Transverse colon (tissue), 4 donors: ENCODE results near the gene TRMT10B. TPM values are rescaled to one million over a fixed set of nuclear protein-coding genes. Genes with fewer than 3 reads are reported as not detected.
"Not testable (repeated sequence)": the region's sequence is repeated elsewhere in the genome, so short reads cannot be mapped to it uniquely, and the experiment has no call there.

Experiments
- DNase-seq: peaks from one replicate; pipeline ENCODE4 v3.0.0-alpha.2; 2019
- H3K27ac ChIP-seq, 4 donors: fragments of 200-600 bp; sonication (generic); 2 replicates each; pipeline ENCODE4 v1.5.1; 2016 to 2018; ENCODE audit warnings: inconsistent platforms in 4 of 4
- H3K27me3 ChIP-seq: fragments of 200-600 bp; sonication (generic); 2 replicates; pipeline ENCODE4 v1.5.1; 2017; ENCODE audit warnings: inconsistent platforms
- H3K36me3 ChIP-seq, 4 donors: fragments of 200-600 bp; sonication (generic); 2 replicates each; pipeline ENCODE4 v1.5.1; 2017 to 2019; ENCODE audit warnings: inconsistent platforms in 4 of 4
- H3K4me1 ChIP-seq, 4 donors: fragments of 200-600 bp; sonication (generic); 2 replicates each; pipeline ENCODE4 v1.5.1; 2017 to 2020; ENCODE audit warnings: inconsistent platforms in 4 of 4
- H3K4me3 ChIP-seq, 4 donors: fragments of 200-600 bp; sonication (generic); 1 replicate in 1 of 4; 2 replicates in 3 of 4; pipeline versions ENCODE4 v1.5.1 to v1.6.1; 2017 to 2019; ENCODE audit warnings: inconsistent platforms in 4 of 4
- H3K9me3 ChIP-seq, 2 donors: fragments of 200-600 bp; sonication (generic); 2 replicates each; pipeline ENCODE4 v1.5.1; 2017 to 2019; ENCODE audit warnings: inconsistent platforms in 2 of 2
- CTCF ChIP-seq, 5 experiments: fragments of 200-600 bp in 3 of 5; fragments of 450-650 bp in 2 of 5; sonication (generic) in 3 of 5; IDR thresholded peaks; 1 replicate in 2 of 5; 2 replicates in 3 of 5; pipeline ENCODE4 v1.5.1; 2016 to 2017; ENCODE audit warnings: antibody characterized with exemption in 5 of 5, inconsistent platforms in 3 of 5, mild to moderate bottlenecking in 2 of 5, moderate library complexity in 1 of 5
- EP300 ChIP-seq: sonication (generic); formaldehyde crosslinking; IDR thresholded peaks from one replicate; pipeline ENCODE4 v1.6.1; 2017; ENCODE audit warnings: antibody characterized with exemption, low read depth
- POLR2A ChIP-seq: fragments of 450-650 bp; IDR thresholded peaks from one replicate; pipeline ENCODE4 v1.6.1; 2016; ENCODE audit warnings: antibody characterized with exemption, mild to moderate bottlenecking, moderate library complexity
- POLR2AphosphoS5 ChIP-seq, 3 donors: sonication (generic); formaldehyde crosslinking; IDR thresholded peaks; one replicate each; pipeline ENCODE4 v1.6.1; 2016; ENCODE audit warnings: antibody characterized with exemption in 3 of 3
- WGBS, 2 donors: methylation state at CpG; one replicate each; pipeline ENCODE4 v1.1.5; 2018; ENCODE audit warnings: low coverage in 1 of 2; 5-methylcytosine and 5-hydroxymethylcytosine counted together
- in situ Hi-C, 4 donors: fragments of 200-750 bp; cut with MboI; loops; one replicate each; pipeline versions ENCODE4 v1.15.0 to v1.15.1; 2017; ENCODE audit warnings: low sequenced_read_pairs in 3 of 4, low pct_ligation_motif_present in 1 of 4, low pct_unique_long_range_greater_than_20kb in 1 of 4
- intact Hi-C: fragments of 100-400 bp; cut with DNase I; formaldehyde crosslinking; loops from one replicate; pipeline ENCODE4 v1.15.1; 2023; ENCODE audit warnings: low total_unique reads
- total RNA-seq, 4 donors: library from RNA; depleted of rRNA; stranded (reverse); fragments of >200 nt; gene quantifications; one replicate each; pipeline ENCODE4 v1.1.0, GENCODE V29; 2016

The TRMT10B gene
- total RNA-seq, 4 donors from 2014 or later = 1.4 to 7.5 (median 4.0) TPM

- Histone ChIP-seq H3K36me3 (no peaks in the 10 kb centered on the region), H3K27ac (no peak overlapping the region), H3K27me3 (no peaks in the 10 kb centered on the region), H3K4me1 (peaks cover 4 to 9% (median 7%) of the 10 kb centered on the region in 4 donors), H3K9me3 (no peaks in the 10 kb centered on the region), H3K4me3 (no peak overlapping the region)
- in situ Hi-C loops = loop anchor here in 1 of 4 donors (25.0 kb wide), 1 partner anchor 96 kb away; the partner anchor contains the start of gene FRMPD1
- 84 to 90% methylated on average over 2 to 3 of the region's 3 CpGs for WGBS, 2 donors
- no peak for TF ChIP-seq EP300
- TF ChIP-seq POLR2AphosphoS5 (IDR thresholded peaks at IDR 0.05) = no peak
- no peak for TF ChIP-seq CTCF (IDR thresholded peaks at IDR 0.05)
- no peak for TF ChIP-seq POLR2A
- DNase-seq = no peak
- intact Hi-C loops = no loop called here
Measured at GRCh38 chr9:37758747-37759146, 5.1 kb downstream of the TRMT10B start.

- WGBS, 2 donors = 84 to 89% methylated on average over 7 of the region's 7 CpGs
- intact Hi-C loops (no loop called here), in situ Hi-C loops (loop anchor here in 1 of 4 donors (25.0 kb wide), 1 partner anchor 98 kb away; the partner anchor contains the start of gene FRMPD1)
- Histone ChIP-seq H3K36me3 (peaks cover 0 to 8% (median 0%) of the 10 kb centered on the region in 4 donors), H3K27ac (no peak overlapping the region), H3K9me3 (no peaks in the 10 kb centered on the region), H3K4me3 (no peak overlapping the region), H3K27me3 (no peaks in the 10 kb centered on the region), H3K4me1 (no peaks in the 10 kb centered on the region)
- TF ChIP-seq POLR2A (no peak), POLR2AphosphoS5 (IDR thresholded peaks at IDR 0.05) (no peak), EP300 (no peak), CTCF (IDR thresholded peaks at IDR 0.05) (no peak)
- DNase-seq = no peak
Measured at GRCh38 chr9:37760416-37761161, 7.0 kb downstream of the TRMT10B start.

- intact Hi-C loops (no loop called here), in situ Hi-C loops (loop anchor here in 1 of 4 donors (25.0 kb wide), 1 partner anchor 99 kb away; the partner anchor contains the start of gene FRMPD1)
- TF ChIP-seq CTCF (IDR thresholded peaks at IDR 0.05) = no peak
- TF ChIP-seq EP300 = no peak
- no peak for TF ChIP-seq POLR2AphosphoS5 (IDR thresholded peaks at IDR 0.05)
- no peak for TF ChIP-seq POLR2A
- 60 to 68% methylated on average over 1 to 3 of the region's 3 CpGs for WGBS, 2 donors
- no peak for DNase-seq
- H3K27ac ChIP-seq = no peak overlapping the region
- H3K9me3 ChIP-seq = no peaks in the 10 kb centered on the region
- H3K36me3 ChIP-seq = peaks cover 0 to 8% (median 0%) of the 10 kb centered on the region in 4 donors
- H3K4me1 ChIP-seq = no peaks in the 10 kb centered on the region
- H3K27me3 ChIP-seq = no peaks in the 10 kb centered on the region
- no peak overlapping the region for H3K4me3 ChIP-seq
Measured at GRCh38 chr9:37761511-37761910, 7.9 kb downstream of the TRMT10B start.

GRCh38 chr9:37765263-37765662 is 11.7 kb downstream of the TRMT10B start:
- in situ Hi-C loops = loop anchor here in 1 of 4 donors (25.0 kb wide), 1 partner anchor 103 kb away; the partner anchor contains the start of gene FRMPD1
- H3K27me3 ChIP-seq, H3K4me1 ChIP-seq, DNase-seq, H3K4me3 ChIP-seq, H3K9me3 ChIP-seq, H3K27ac ChIP-seq, intact Hi-C loops: not testable (repeated sequence)
- 83 to 100% methylated on average over 4 to 6 of the region's 6 CpGs for WGBS, 2 donors
- H3K36me3 ChIP-seq = peaks cover 0 to 14% (median under 1%) of the 10 kb centered on the region in 4 donors
